Activated CD8-positive, alpha-beta memory T cell treated with anti-CD3 and anti-CD28 coated beads for 1 hour (primary cell): ENCODE data around the gene NBAS.
"Not testable (repeated sequence)": the region's sequence is repeated elsewhere in the genome, so short reads cannot be mapped to it uniquely, and the experiment has no call there.

Experiments used
- DNase-seq, 2 donors: peaks; one replicate each; pipeline ENCODE4 v3.0.0-alpha.2; 2020; ENCODE audit warnings: low read depth in 1 of 2; ENCODE audit errors: extremely low read depth in 1 of 2

NBAS gene

DNA sequence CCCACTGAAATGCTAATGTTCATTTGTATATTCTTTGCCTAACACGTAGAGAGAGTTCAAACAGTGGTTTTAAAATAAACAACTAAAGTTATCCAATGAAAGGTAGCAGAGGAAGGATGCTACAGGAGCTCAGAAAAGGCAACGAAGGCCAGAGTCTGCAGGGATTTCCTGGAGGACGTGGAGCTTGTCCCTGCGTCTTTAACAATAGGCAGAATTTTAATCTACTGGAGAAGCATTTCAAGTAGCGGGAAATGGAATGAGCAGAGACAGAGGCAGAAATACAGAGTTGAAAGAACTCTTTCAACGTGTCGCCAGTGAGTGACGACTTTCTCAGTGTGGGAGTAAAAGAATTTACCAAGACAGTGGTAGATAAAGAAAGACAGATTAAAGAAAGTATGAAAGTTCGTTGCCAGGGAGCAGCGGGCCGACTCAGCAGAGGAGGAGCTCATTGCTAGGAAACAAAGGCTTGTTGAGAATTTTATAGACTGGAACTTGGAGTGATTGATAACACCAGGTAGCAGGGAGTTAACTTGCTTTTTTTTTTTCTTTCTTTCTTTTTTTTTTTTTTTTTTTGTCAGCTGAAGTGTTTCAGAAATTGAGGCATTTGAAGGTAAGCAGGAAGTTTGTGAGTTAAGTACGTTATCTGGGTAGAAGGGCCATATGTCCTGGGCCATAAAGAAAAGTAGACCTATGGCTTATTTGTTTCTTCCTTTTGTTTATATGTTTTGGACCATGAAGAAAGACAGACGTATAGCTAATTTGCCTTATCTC is 625 bp upstream of the NBAS start:
- DNase-seq = no peak

DNA sequence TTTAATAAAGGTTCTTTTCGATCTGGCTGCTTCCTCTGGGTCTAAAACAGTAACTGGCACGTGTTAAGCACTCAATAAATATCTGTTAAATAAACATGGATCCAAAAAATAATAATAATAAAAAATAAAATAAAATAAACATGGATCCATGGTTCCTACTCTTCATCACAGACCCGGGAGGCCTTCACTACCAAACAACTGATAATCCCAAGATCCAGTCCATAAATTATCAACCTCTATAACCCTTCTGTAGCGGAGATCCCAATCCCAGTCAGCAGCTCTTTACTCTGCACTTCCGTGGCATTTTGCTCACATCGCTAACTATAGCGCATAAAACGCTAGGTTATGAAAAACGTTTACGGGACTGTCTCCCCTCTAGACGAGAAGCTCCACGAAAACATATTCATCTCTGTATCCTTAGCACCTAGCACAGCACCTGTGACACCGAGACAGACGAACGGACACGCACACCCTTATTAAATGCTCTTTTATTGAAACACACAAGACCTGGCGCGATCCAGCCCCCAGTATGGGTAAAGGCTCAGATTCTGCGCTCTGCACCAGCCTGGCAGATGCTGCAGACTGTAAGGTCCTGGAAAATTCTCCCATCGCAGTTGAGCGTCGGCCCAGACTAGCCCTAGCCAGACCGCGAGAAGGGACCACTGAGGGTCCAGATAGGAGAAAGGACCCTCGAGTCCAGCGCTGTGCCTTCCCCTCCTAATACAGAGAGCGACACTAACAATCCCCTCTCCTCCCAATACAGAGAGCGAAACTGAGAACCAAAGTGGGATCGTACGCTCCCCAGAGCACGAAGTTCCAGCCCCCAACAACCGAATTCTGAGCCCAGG is 770 bp downstream of the NBAS start:
- DNase-seq = no peak

DNA sequence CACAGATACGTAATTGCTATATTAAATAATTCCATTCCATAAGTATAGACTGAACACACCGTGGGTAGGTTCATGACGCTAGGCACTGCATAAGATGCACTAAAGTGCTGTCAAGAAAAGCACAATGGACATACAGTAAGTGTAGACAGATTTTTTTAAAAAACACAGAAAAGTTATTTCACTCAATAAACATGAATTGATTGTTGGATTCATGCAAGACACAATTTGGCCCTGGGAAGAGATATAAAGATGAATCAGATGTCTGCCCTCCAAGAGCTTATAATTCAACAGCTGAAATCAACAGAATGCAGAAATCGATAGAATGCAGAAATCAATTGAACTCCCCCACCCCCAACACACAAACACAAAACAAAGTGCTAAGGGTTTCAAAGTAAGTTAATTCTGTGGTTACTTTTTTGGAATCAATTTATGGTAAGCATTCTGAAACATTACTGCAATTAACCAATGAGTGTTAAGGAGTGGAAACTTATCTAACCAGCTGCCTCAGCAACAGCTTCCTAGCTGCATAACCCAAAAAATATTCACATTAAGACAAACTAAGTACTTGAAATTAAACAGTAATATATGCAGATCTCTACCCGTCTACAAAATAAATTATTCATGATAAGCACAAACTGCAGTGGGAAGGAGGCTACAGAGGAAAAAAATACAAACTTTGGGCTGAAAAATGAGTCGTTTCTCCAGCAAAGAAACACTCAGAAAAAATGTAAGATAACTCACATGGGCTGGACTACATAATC is 1.6 kb downstream of the NBAS start:
- DNase-seq = no peak

DNA sequence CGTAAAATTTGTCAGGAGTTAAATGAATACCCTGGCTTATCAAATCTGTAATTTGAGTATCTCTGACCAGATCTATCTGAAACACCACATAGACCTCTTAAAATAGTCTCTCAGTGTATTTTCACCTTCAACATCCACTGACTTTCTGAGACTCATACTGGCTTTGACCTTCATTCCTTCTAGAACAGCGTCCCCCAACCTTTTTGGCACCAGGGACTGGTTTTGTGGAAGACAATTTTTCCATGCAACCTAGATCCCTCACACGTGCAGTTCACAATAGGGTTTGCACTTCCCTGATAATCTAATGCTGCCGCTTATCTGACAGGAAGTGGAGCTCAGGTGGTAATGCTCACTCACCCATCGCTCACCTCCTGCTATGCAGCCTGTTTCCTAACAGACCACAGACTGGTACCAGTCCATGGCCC is 3.2 kb downstream of the NBAS start:
- DNase-seq = no peak

DNA sequence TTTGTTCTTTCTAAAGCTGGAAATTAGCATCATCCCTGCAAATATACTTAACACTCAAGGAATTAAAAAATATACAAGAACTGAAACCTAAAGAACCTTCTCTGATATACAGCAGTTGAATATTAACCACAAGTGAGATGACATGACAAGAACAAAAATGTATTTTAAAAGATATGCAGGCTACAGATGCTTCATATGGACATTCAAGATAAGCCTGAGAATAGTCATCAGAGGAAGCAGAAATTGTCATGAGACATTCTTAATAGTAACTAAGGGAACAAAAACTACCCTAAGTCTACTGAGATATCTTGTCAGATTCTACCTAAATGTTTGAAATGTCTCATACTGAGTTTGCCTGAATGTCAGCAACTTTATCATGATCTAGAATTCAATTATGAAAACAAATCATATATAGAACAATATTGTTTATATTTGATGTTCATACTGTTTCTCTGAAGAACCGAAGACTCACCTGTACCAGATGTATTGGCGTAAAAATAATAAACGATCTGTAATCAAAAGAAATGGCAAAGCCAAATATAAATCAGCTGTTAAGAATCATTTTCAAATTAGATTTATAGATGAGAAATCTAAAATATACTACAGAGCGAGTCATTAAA is 4.7 kb downstream of the NBAS start:
- DNase-seq = no peak

DNA sequence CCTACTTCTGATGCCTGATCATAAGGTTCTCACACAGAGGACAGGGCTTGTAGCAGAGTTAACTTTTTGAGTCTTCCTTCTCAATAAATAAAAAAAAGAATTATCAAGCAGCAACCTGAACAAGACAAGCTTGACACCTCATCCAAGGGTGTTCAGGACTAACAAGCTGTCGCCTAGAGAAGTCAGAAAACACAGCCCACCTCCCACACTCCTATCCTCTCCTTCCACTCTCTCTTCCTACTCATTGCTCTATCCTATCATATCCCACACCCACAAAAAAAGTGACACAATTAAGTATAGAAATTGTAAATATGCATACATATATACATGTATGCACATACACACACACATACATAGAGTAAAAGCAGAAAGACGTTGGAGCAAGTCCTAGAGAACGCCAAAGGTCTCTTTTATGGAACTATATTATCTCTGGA is 5.4 kb downstream of the NBAS start:
- no peak for DNase-seq

DNA sequence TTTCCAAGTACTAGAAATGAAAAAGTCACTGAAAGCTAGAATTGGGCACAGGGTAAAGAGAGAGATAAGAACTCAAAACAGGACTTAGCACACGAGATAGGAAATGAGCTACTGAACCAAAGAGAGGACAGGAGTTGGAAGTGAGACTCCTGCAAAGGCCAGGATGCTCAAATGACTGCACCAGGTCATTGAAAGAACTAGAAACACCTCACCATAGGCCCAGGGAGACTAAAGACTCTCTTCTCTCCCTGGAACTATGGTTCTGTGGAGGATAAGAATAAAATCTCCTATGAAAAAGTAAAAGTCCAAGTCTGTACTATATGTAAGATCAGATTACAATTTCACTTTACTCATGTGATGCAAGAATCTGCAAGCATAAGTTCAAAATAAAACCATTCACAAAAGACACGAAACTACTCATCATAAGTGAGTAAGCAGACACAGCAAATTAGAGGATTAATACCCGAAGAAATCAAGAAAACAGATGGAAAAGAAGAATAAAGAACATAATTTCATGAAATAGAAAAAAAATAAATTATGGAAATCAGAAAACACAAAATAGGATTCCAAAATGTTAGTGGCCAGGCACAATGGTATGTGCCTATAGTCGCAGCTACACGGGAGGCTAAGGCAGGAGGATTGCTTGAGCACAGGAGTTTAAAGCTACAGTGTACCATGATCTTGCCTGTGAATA is 6.5 kb downstream of the NBAS start:
- DNase-seq = no peak

DNA sequence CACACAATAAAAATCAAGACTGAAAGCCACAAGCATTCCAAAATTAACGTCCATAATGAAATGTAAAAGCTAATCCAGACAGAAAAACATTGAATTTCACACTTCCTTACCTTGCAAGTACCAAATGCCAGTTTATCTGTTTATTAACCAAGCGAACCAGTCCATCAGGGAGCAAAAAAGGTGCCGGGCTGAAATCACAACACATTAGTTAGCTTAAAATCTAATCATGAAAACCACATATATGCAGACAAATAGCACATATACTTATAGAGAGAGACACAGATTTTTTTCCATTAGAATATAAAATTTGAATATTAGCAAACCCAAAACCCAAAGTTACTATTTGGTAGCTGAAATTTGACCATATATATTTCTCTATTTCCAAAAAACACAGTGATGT is 7.2 kb downstream of the NBAS start:
- DNase-seq = no peak

DNA sequence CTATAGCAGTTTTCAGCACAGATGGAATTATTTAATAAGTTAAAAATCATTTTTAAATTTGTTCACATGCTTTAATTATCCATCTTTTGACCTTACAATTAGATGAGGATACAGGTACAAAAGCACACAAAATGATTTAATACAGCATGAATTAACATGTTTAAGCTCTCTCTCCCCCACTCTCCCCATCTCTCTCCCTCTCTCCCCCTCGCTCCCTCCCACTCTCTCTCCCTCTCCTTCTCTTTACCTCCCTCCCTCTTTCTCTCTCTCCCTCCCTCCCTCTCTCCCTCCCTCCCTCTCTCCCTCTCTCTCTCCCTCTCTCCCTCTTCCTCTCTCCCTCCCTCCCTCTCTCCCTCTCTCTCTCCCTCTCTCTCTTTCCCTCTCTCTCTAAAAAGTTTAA is 7.6 kb downstream of the NBAS start:
- no peak for DNase-seq

DNA sequence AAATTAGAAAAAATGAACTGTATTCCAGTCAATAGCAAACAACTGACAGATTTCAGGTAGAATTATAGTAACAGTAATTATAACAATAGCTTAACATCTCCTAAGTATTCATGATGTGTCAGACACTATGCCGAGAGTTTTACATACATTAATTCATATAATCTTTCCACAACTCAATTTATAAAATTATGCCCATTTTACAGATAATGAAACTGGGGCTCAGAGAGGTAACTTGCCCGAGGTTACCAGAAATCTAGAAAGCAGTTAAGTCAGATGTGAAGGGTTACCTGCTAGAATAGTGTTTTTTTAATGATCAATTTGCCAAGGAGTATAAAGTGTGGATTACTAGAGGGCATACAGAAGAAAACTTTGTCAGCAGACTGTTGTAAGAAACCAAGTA is 12.2 kb downstream of the NBAS start:
- no peak for DNase-seq

DNA sequence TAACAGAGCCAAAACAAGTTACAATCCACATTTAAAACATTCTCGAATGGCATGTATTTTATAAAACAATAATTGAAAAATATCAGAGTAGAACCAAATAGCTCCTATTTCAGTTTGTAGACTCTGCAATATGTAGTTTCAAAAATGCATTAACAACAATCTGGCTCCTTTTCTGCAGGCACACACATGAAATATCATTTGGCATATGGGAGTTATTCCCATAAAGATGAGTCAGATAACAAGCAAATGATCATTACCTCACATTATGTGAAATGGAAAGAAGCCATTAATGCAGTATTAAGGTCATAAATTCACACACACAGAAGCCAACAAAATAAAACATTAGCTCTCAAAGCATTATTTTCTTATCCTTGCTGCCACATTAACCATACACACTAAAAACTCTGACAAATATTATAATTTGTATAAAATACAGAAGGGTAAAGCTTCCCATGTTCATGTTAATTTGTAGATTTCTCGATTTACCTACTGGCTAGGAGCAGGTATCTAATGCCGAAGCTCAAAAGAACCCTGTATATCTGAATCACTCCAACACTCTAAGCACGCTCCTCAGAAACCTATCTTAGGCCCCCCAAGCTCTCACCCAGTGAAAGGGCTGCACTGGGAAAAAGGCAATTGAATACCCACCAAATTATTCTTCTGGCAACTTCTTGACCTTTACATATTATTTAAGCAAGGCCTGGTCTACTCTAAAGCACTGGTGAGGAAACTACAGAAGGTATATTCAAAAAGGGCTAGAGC is 13.8 kb downstream of the NBAS start:
- no peak for DNase-seq

DNA sequence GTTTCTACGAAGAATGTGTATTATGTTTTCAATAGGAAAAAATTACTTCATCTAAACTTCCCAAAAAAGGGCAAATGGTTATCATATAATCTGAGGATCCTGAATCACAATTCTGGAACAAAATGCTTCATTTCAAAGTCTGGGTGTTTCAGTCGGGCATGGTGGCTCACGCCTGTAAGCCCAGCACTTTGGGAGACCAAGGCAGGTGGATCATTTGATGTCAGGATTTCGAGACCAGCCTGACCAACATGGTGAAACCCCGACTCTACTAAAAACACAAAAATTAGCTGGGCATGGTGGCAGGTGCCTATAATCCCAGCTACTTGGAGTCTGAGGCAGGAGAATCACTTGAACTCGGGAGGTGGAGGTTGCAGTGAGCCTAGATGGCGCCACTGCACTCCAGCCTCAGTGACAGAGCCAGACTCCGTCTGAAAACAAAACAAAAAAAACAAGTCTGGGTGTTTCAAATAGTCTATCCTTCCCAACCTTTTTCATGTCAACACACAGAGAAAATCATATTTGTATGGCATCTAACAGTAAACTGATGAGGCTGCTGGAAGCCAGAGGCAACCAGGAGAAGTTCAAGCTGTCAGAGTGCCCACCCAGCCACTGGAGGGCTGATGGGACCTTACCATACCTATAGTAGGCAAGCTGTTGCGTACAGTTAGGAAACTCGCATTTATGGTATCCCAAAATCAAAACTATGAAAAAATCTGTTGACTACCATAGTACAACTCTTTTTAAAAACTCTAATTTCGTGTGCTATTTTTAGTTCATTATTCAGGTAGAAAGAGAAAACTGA is 14.6 kb downstream of the NBAS start:
- no peak for DNase-seq

DNA sequence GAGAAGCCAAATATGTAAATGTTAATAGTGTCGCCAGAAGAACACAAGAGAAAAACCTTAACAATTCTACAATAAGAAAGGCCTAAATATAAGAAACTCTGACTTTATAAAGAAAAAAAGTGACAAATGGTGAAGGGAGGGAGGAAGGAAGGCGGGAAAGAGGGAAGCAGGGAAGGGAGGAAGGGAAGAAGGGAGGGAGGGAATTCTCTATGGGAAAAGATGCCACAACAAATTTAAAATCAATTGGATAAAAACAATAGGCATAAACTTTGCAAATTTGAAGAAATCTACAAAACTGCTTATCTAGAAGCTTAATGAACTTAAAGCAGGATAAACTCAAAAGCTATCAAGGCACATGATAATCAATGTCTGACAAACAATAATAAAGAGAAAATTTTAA is 16.9 kb downstream of the NBAS start:
- DNase-seq = no peak

DNA sequence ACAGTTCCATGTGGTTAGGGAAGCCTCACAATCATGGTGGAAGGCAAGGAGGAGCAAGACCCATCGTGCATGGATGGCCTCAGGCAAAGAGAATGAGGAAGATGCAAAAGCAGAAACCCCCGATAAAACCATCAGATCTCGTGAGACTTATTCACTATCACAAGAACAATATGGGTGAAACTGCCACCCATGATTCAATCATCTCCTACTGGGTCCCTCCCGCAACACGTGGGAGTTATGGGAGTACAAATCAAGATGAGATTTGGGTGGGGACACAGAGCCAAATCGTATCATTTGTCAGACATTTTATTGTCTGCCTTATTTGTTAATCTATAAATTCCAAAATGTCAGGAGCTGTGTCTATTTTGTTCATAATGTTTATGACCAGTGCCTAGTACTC is 17.6 kb downstream of the NBAS start:
- no peak for DNase-seq

DNA sequence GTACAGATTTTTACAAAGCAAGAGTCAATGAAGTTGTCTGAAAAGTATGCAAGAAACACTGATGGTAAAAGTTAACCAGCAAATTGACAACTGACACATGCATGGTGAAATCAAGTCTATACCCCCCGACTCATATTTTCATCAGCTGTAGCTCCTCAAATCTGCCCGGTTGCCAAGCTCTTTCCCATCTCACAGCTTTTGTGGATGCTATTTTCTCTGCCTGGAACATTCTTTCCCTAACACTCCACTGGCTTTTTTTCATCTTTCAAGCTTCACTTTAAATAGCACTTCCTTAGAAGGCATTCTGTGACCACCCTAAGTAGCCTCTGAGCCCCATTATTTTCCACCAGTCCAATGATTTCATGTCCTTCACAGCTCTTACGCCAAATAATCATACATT is 18.1 kb downstream of the NBAS start:
- no peak for DNase-seq

DNA sequence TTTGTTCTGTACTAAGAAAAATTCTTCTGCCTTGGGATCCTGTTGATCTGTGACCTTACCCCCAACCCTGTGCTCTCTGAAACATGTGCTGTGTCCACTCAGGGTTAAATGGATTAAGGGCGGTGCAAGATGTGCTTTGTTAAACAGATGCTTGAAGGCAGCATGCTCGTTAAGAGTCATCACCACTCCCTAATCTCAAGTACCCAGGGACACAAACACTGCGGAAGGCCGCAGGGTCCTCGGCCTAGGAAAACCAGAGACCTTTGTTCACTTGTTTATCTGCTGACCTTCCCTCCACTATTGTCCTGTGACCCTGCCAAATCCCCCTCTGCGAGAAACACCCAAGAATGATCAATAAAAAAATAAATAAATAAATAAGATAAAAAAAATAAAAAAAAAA is 18.9 kb downstream of the NBAS start:
- DNase-seq = not testable (repeated sequence)

DNA sequence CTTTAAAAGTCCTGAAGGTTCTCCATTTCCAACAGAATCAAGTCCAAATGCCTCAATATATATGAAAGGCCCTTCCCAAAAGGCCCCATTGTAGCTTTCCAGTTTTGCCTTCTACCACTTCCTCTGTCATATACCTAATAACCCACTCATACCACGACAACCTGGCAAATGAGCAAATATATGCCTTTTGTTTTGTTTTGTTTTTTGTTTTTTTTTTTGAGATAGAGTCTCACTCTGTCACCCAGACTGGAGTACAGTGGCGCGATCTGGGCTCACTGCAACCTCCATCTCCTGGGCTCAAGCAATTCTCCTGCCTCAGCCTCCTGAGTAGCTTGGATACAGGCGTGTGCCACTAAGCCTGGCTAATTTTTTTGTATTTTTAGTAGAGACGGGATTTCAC is 20.6 kb downstream of the NBAS start:
- DNase-seq = not testable (repeated sequence)

DNA sequence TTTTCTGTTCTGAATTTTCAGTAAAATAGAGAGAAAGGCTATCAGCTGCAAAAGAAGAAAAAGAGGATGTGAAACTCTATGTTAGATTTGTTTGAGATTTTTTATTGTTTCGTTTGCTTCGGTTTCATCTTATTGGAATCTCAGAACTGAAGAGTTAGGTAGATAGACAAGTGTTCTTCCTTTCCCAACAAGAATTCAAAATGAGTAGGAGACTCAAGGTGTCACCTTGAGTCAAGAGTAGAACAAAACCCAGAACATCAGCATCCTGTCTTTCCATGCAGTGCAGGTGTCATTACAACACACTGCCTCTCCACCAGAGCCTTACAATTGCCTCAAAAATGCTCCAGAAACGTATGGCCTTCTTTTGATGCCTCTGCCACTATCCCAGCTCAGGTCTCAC is 21.1 kb downstream of the NBAS start:
- DNase-seq = no peak

DNA sequence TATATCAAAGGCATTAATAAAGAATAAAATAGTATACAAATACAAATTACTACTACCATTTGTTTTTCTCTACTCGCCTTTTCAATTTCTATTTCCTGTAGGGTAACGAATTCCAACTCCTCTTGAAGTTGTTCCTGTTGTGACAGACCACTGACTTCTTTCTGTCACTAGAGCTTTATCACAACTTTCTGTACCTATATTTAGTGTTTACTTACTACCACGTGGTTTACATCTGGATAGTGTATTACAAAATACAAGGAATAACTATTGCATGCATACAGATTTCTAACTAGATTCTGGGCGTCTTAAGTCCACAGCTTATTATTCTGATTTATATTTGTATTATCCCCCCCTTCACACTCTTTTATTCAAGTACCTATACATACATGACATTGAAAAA is 22.3 kb downstream of the NBAS start:
- no peak for DNase-seq
